ENCODE results near the gene PDPN.

Gene PDPN

DNA sequence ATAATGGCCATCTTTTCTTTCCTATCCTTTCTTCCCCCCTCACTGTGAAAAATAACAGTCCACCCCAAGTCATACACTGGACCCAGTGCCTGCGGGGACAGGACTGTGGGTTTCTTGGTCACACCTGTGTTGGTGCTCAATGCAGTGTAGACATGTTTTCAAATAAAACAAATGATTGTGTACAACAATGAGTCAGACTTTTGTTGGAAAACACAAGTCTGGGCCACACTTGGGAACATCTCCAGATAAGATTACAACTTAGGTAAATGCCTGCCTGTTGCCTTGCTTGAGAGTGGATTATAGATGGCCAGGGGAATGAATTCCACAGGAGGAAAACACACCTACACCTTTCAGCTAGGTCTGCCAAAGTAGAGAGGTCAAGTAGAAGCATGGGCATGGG is 34.1 kb downstream of the PDPN start:
- DNase-seq (ENCODE audit: low spot score) = no peak

DNA sequence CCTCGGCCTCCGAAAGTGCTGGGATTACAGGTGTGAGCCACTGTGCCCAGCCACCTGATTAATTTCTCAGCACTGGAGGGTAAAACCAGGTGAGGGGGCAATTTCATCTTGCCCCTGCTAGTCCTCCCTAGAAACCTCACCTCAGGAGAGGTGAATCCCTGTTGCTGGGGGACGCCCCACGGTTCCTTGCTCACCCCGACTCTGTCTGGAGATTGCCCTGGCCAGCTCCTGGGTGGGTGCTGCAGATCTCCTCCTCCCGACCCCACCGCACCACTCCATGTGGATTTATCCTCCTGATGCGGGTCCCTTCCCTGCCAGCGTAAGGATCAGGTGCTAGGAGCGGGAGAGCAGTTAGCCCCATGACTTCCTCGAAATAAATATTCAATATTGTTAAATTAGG is 34.9 kb downstream of the PDPN start:
- no peak for DNase-seq (ENCODE audit: low spot score)

DNA sequence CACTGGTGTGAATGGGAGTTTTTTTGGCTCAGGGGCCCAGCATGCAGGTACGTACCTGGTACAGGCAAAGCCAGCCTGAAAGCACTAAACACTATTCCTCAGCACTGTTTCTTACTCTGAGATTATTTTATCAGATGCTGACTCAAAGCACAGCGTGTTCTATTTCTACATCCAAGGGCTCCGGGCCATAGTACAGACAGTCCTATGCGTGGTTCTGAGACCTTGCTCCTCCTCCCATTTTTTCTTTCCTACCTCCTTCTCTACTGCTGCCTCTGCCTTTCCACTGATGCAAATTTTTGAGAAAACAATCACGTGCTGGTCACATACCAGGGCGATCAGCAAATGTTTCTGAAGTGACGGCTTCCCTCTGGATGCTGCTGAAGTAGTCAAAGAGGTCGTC is 36.3 kb downstream of the PDPN start:
- DNase-seq (ENCODE audit: low spot score) = no peak

DNA sequence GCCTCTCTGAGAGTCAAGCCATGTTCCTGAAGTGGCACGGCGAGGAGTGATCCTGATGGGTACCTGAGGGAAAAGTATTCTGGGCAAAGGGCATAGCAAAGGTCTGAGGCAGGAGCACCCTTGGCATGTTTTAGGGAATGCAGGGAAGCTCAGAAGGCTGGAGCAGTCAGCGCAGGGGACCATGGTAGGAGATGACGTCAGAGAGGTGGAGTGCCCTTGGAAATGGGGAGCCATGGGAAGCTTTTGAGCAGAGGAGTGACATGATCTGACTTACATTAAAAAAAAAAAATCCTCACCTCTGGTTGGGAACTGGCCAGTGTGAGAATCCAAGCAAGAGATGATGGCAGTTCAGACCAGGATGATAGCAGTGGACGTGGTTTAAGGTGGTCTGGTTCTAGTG is 37.2 kb downstream of the PDPN start:
- no peak for DNase-seq (ENCODE audit: low spot score)

DNA sequence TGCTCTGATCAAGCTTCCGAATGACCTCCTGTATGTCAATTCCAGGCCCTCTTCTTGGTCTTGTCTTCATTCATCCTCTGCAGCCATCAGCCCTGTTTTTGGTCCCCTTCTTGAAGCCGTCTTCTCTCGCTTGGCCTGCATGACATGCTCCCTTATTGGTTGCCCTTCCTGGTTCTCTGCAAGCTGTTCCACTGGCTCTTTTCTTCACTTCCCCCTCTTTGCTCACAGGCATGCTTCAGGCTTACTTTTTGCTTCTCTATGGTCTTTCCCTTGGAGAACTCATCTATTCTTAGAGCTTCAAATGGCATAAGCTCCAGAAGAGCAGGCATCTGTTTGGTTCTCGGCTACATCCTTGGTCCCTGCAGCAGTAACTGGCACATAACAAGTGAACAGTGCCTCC is 38.8 kb downstream of the PDPN start:
- no peak for DNase-seq (ENCODE audit: low spot score)

DNA sequence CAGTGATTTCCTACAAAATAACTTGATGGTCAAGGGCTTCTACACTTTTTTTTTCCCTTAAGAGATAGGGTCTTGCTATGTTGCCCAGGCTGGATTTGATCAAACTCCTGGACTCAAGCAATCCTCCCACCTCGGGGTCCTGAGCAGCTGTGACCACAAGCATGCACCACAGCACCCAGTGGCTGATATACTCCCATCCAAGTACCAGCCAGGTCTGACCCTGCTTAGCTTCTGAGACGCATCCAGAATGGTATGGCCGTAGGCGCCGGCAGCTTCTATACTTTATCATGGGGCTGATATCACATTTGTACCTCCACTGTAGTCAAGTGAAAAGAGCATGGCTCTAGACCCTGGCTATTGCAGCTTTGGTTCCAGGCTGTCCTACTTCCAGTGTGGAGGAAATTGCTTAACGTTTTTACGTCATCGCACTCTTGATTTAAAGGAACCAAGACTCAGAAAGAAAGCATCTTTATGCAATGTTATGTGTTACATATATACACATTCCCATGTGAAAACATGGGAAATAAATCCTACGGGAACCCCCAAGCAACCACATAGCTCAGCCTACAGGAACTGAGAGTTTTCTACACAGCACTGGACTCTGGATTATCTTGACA is 39.5 kb downstream of the PDPN start:
- DNase-seq (ENCODE audit: low spot score) = peak; percentile 21

DNA sequence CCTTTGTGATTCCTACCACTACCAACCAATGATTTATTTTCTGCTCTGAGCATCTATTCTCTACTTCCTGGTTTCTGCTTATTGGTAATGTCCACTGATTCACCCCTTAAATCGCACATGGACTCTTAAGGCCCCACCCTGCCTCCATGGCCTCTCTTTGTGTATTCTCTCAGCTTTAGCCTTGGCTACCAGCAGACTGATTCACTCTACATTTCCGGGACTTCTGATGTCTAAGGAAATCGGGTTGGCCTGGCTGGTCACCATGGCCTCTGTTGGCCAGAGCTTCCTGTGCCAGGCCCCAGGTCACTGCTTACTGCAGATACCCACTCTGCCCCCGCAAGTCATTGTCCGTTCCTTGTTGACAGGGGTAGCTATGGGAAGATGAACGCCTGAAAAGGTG is 40.9 kb downstream of the PDPN start:
- DNase-seq (ENCODE audit: low spot score) = no peak

DNA sequence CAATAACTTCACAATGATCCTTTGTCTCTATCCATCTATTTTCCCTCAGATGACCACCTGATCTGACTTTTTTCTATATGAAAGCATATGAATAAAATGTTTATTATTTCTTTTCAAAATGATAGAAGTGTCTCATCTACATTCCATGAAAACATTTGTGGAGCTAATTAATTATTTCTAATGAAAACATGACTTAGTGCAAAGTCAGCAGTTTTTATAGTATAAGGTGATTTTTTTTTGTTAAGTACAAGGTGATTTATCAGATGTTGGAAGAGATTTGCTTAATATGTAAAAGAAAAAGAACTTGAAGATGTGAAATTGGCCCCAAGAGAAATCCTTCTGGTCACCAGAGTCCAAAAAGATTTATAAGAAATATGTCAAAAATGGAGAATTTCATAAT is 43.5 kb downstream of the PDPN start:
- DNase-seq (ENCODE audit: low spot score) = no peak

DNA sequence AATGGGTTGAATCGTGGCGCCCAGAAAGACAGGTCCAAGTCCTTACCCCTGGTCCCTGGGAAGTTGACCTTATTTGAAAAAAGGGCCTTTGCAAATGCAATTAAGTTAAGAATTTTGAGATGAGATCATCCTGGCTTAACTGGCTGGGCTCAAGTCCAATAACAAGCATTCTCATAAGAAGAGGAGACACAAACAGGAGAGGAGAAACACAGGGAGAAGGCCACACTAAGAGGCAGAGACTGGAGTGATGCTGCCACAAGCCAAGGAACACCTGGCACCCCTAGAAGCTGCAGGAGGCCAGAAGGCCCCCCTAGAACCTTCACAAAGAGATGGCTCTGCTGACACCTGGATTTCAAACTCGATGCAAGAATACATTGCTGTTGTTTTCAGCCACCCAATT is 44.6 kb downstream of the PDPN start:
- DNase-seq (ENCODE audit: low spot score) = no peak

DNA sequence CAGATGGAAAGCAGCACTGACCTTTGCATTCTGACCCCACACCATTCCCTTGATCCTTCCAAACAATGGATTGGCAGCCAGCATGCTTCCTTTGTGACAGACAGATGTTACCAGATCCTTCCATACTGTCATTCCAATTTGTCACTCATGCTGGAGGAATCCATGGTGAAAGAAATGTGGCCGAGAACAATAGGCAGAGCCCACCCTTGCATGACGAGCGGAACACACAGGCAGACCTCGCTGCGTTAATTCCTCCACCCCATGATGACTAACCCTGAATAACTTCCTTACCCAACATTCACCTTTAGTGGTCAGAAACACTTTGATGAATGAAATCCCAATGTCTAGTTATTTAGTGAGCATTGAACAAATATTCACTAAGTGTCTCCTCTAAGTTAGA is 45.1 kb downstream of the PDPN start:
- DNase-seq (ENCODE audit: low spot score) = no peak

DNA sequence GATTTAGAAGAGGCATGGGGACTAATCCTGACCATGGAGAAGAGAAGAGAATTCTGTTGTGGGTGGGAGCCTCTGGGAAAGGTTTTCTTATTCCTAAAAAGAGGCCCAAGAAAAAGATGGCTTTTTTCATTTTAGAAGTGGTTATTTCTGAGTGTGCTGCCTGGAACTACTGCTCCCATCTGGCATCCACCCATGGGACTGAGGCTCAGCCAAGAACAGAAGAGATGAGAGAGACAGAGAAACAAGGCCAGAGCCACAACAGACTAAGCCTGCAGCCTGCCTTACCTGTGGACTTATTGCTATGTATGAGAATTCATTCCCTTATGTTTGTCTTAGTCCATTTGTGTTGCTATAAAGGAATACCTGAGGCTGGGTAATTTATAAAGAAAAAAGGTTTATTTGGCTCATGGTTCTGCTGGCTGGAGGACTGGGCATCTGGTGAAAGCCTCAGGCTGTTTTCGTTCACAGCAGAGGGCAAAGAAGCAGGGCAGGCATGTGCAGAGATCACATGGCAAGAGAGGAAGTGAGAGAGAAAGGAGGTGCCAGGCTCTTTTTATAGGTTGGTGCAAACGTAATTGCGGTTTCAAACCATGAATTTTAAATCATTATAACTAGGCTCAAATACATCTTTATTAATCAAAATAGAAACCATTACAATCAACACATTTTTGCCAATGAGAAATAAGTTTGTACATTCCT is 58.8 kb downstream of the PDPN start:
- peak; percentile 81 for DNase-seq (ENCODE audit: low spot score)

DNA sequence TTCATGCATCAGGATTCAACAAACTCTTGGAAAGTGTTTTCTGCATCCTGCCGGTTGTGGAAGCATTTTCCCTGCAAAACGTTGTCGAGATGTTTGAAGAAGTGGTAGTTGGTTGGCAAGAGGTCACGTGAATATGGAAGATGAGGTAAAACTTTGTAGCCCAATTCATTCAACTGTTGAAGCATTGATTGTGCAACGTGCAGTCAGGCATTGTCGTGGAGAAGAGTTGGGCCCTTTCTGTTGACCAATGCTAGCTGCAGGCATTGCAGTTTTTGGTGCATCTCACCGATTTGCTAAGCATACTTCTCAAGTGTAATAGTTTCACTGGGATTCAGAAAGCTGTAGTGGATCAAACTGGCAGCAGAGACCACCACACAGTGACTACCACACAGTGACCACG is 59.4 kb downstream of the PDPN start:
- no peak for DNase-seq (ENCODE audit: low spot score)

DNA sequence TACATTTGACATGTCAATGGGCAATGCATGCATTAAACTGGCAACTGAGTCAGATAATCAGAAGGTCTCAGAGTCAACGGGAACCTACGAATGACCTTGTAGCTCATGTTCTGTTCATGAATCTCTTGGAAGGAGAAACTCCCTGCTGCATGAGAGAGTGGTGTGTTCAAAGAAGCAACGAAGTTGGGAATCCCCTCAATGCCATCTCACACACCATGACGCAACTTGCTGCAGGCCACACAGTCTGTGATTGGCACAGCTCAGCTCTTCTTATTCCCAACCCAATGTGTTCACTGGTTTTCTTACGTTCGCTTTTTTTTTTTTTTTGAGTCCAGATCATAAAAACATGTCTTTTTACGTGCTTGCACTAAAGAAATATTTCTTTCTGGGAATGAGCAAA is 62.9 kb downstream of the PDPN start:
- DNase-seq (ENCODE audit: low spot score) = no peak

DNA sequence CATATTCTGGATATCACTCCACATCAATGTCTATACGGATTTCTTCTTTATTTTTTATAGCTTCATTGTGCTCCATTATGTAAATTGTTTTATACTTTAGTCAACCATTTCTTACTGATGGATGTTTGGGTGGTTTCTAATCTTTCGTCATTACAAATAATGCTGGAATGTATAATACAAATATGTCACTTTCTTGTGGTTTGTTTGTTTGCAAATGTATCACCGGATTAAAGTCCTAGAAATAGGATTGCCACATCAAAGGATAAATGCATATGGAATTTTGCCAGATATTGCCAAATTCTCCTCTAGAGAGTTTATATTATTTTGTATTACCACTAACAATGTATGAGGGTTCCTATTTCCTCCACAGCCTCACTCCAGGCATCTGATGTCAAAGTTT is 67.6 kb downstream of the PDPN start:
- no peak for DNase-seq (ENCODE audit: low spot score)

DNA sequence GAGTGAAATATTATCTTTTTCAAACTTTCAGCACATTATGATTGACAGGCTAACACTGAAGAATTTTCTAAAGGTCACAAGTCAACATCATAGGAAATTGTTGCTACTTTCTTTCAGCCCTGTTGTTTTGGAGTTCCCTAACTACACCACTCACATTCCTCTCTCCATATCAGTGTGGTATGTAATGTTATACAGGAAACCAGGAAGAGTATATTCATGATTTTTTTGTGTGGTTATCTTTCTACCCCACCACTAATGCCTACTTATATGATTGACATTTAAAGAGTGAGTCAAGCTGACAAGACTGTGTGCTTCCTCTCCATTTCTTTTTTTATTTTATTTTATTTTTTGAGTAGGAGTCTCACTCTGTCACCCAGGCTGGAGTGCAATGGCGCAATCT is 68.6 kb downstream of the PDPN start:
- no peak for DNase-seq (ENCODE audit: low spot score)

DNA sequence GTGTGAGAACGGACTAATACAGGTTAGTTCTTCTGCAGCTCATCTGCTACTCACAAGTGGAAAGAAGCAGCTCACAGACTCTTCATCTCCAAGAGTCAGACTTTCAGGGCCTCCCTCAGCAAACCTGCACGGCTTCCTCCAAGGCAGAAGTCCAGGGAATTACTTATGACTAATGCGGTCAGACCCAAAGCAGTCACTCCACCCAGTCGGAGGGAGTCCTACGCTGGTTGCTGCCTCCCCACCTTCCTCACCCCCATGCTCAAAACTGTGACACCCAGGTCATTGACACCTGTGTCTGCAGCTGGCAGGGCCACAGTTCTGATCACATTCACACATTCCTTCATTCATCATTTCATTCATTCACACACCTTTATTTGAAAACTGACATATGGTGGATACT is 77.9 kb downstream of the PDPN start:
- DNase-seq (ENCODE audit: low spot score) = no peak

DNA sequence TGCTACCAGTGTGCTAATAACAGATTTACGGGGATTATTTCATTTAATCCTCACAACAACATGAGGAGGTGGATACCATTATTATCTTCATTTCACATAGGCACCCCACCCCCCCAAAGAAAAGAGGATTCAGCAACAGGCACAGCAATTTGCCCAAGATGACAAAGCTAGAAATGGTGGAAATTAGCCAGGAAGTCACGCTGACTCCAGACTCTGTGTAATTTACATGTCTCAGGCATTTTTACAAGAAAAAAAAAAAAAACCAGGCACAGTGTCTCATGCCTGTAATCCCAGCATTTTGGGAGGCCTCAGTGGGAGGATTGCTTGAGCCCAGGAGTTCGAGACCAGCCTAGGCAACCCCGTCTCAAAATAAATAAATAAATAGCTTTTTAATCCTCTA is 78.9 kb downstream of the PDPN start:
- no peak for DNase-seq (ENCODE audit: low spot score)

DNA sequence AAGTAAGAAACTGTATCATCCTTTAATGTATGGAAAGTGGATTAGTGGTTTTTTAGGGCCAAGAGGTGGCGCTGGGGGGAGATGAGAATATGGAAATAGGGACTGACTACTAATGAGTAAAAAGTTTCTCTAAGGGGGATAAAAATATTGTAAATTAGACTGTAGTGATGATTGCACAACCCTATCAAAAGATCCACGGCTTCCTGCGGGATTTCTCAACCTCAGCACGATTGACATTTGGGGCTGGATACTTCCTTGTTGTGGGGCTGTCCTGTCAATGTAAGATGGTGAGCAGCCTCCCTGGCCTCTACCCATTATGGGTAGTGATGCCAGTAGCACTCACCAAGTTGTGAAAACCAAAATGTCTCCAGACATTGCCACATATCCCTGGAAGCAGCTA is 80.3 kb downstream of the PDPN start:
- DNase-seq (ENCODE audit: low spot score) = no peak

DNA sequence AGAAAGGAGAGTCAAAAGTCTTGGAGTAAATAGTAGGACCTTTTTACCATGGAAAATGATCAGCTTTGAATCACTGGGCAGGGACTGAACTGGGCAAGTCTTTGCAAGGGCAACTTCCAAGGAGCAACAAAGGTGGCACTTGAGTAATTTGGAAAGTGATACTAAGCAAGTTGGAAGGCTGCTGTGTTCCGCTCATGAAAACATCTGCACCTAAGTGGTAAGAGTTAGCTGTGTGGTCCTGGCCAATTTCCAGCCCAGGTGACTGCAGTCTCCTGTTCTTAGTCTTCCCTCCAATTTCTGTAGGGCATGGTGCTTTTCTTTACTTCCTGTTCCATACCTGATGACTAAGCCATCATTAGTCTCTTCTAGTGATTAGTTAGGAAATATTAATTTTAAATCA is 80.8 kb downstream of the PDPN start:
- peak; percentile 52 for DNase-seq (ENCODE audit: low spot score)

DNA sequence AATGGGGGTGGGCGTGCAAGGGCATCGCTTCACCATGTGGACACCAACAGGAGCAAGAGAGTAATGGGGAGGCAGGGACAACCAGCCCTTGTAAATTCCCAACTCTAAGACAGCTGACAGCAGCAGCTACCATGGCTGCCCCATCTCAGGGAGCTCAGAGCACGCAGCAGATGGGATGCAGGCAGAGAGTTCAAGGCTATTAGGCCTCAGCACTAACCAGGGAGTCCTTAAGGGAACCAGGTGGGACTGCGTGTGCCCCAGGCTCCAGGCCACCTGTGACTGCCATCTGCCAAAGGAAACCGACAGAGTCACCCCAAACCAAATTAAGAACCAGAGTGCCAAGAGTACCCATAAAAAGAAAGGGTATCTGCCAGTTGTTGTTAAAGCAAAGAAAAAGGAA is 82.7 kb downstream of the PDPN start:
- peak; percentile 86 for DNase-seq (ENCODE audit: low spot score)
